Measurements from ENCODE around the gene PAXX. TPM values are rescaled to one million over a fixed set of nuclear protein-coding genes. Genes with fewer than 3 reads are reported as not detected.

PAXX gene
- total and polyA plus RNA-seq, 2 donors (not counting 1 experiment from before 2014, with no cell fraction given) = 74.8 to 167 TPM

DNA sequence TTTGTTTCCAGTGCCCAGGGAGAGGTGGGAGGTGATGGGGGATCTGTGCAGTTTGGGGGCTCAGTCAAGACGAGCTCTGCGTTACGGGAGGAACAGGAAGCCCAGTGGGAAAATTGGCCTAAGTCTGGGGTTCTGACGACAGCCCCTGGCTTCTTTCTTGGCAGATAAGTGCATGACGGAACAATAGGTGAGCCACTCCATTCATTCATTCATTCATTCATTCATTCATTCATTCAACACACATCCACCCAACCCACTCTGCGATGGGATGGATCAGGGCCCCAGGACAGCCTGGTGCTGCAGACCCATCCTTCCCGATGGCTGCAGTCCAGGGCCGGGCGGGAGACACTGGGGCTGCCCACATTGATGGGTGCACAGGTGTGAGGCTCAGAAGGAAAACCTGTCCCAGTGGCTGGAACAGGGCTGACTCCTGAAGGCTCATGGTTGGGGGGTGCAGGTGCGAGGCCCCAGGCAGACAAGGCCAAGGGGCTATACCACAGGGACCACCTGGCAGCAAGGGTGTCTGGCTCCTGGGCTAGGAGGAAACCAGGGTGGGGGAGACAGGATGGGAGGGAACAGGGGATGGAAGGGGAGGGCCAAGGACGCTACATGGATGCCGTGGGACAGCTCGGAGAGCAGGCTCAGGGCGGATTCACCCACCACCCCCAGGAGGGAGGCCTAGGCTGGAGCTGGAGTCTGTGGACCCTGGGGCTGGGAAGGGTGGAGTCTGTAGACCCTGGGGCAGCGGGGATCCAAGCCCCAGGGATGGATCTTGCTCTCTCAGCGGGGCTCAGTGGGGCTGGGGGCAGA lies 11.3 kb upstream of the PAXX start:
- Mint-ChIP-seq H3K9me3 (ENCODE audit: insufficient read depth) (no peaks in the 10 kb centered on the region), H3K4me1 (peaks cover 4% of the 10 kb centered on the region), H3K4me3 (no peak overlapping the region), H3K27me3 (peaks cover 19% of the 10 kb centered on the region), H3K27ac (no peak overlapping the region)
- Histone ChIP-seq H3K79me2 (ENCODE audit: control insufficient read depth, insufficient read depth, low read length) (no peaks in the 10 kb centered on the region), H3K27me3 (replicated peaks in 1 of 4; ENCODE audit: control extremely low read depth in 1 of 4, control insufficient read depth in 3 of 4, insufficient read depth in 4 of 4, low read length in 3 of 4) (peaks cover 0 to 81% (median 19%) of the 10 kb centered on the region in 4 experiments), H2AFZ (ENCODE audit: insufficient read depth, low read depth, low read length, poor library complexity, severe bottlenecking) (no peak overlapping the region), H3K4me3 (ENCODE audit: control extremely low read depth in 1 of 5, extremely low read depth in 1 of 5, insufficient read depth in 1 of 5, low read depth in 2 of 5, low read length in 4 of 5) (no peak overlapping the region), H4K20me1 (ENCODE audit: control insufficient read depth, insufficient read depth, low read length, poor library complexity, severe bottlenecking) (no peaks in the 10 kb centered on the region), H3K27ac (ENCODE audit: low read length in 2 of 2) (no peak overlapping the region), H3K36me3 (replicated peaks in 1 of 2; ENCODE audit: control extremely low read depth in 1 of 2, control insufficient read depth in 1 of 2, extremely low read depth in 1 of 2, insufficient read depth in 2 of 2, low read length in 1 of 2) (no peaks in the 10 kb centered on the region), H3K4me2 (replicated peaks; ENCODE audit: low read depth, low read length, poor library complexity, severe bottlenecking) (no peak overlapping the region), H3K9me3 (ENCODE audit: control extremely low read depth in 1 of 3, control insufficient read depth in 2 of 3, insufficient read depth in 1 of 3, low read length in 2 of 3) (peaks cover 0 to 13% (median 0%) of the 10 kb centered on the region in 3 donors), H3K9ac (ENCODE audit: low read length) (no peak overlapping the region), H3K4me1 (ENCODE audit: control insufficient read depth in 2 of 2, insufficient read depth in 2 of 2, low read length in 2 of 2) (peaks cover 12 to 17% of the 10 kb centered on the region in 2 donors)
- ATAC-seq (ENCODE audit: low read depth) (no peak), DNase-seq (no peak)
- intact Hi-C loops (cut with micrococcal nuclease) = no loop called here
- TF ChIP-seq CTCF (IDR thresholded peaks at IDR 0.05) (no peak), EZH2 (IDR thresholded peaks at IDR 0.05; ENCODE audit: borderline replicate concordance, insufficient read depth, low read depth, low read length, poor library complexity, severe bottlenecking) (no peak)
- CTCF ChIA-PET = no interaction called here
- 95% methylated on average over 8 of the region's 16 CpGs for WGBS (ENCODE audit: insufficient coverage)
- POLR2A ChIA-PET = no interaction called here

GRCh38 chr9:136981588-136982231 lies 10.5 kb upstream of the PAXX start:
- Histone ChIP-seq H3K4me2 (replicated peaks; ENCODE audit: low read depth, low read length, poor library complexity, severe bottlenecking) (no peak overlapping the region), H3K36me3 (replicated peaks in 1 of 2; ENCODE audit: control extremely low read depth in 1 of 2, control insufficient read depth in 1 of 2, extremely low read depth in 1 of 2, insufficient read depth in 2 of 2, low read length in 1 of 2) (no peaks in the 10 kb centered on the region), H3K79me2 (ENCODE audit: control insufficient read depth, insufficient read depth, low read length) (no peaks in the 10 kb centered on the region), H3K9me3 (ENCODE audit: control extremely low read depth in 1 of 3, control insufficient read depth in 2 of 3, insufficient read depth in 1 of 3, low read length in 2 of 3) (peaks cover 0 to 13% (median 0%) of the 10 kb centered on the region in 3 donors), H3K4me1 (ENCODE audit: control insufficient read depth in 2 of 2, insufficient read depth in 2 of 2, low read length in 2 of 2) (peaks cover 12 to 17% of the 10 kb centered on the region in 2 donors), H2AFZ (ENCODE audit: insufficient read depth, low read depth, low read length, poor library complexity, severe bottlenecking) (no peak overlapping the region), H3K27me3 (replicated peaks in 1 of 4; ENCODE audit: control extremely low read depth in 1 of 4, control insufficient read depth in 3 of 4, insufficient read depth in 4 of 4, low read length in 3 of 4) (peaks cover 0 to 81% (median 19%) of the 10 kb centered on the region in 4 experiments), H3K4me3 (ENCODE audit: control extremely low read depth in 1 of 5, extremely low read depth in 1 of 5, insufficient read depth in 1 of 5, low read depth in 2 of 5, low read length in 4 of 5) (no peak overlapping the region), H4K20me1 (ENCODE audit: control insufficient read depth, insufficient read depth, low read length, poor library complexity, severe bottlenecking) (no peaks in the 10 kb centered on the region), H3K27ac (ENCODE audit: low read length in 2 of 2) (no peak overlapping the region), H3K9ac (ENCODE audit: low read length) (no peak overlapping the region)
- WGBS (ENCODE audit: insufficient coverage) = 87% methylated on average over 8 of the region's 17 CpGs
- ChIA-PET CTCF (no interaction called here), POLR2A (interaction anchor here (0.6 kb wide), 1 partner anchor 14 kb away, joined by 3 read pairs; no protein-coding TSS in a partner anchor)
- H3K4me3 Mint-ChIP-seq = no peak overlapping the region
- TF ChIP-seq CTCF (IDR thresholded peaks at IDR 0.05) (no peak), EZH2 (IDR thresholded peaks at IDR 0.05; ENCODE audit: borderline replicate concordance, insufficient read depth, low read depth, low read length, poor library complexity, severe bottlenecking) (no peak)
- peaks cover 7% of the 10 kb centered on the region for H3K4me1 Mint-ChIP-seq
- intact Hi-C loops (cut with micrococcal nuclease) = no loop called here
- DNase-seq = no peak
- no peak overlapping the region for H3K27ac Mint-ChIP-seq
- H3K9me3 Mint-ChIP-seq (ENCODE audit: insufficient read depth) = no peaks in the 10 kb centered on the region
- peaks cover 18% of the 10 kb centered on the region for H3K27me3 Mint-ChIP-seq
- no peak for ATAC-seq (ENCODE audit: low read depth)
